Activated CD8-positive, alpha-beta memory T cell treated with anti-CD3 and anti-CD28 coated beads, Interleukin-2, amount 50 U/mL, for 24 hours (primary cell): ENCODE results near the gene F12.

Experiments
- DNase-seq: peaks from one replicate; pipeline ENCODE4 v3.0.0-alpha.2; 2020; ENCODE audit errors: extremely low read depth

The F12 gene

GRCh38 chr5:177356746-177357145 lies 52.6 kb downstream of the F12 start:
- DNase-seq, result no peak

- no peak for DNase-seq
Measured at GRCh38 chr5:177355868-177356168, 53.5 kb downstream of the F12 start.

GRCh38 chr5:177355162-177355867 lies 54.0 kb downstream of the F12 start:
- DNase-seq, result no peak

GRCh38 chr5:177354711-177355110 lies 54.7 kb downstream of the F12 start:
- no peak for DNase-seq

- no peak for DNase-seq
Measured at GRCh38 chr5:177354256-177354655, 55.1 kb downstream of the F12 start.

GRCh38 chr5:177353093-177353492 lies 56.3 kb downstream of the F12 start:
- DNase-seq, result no peak
